Left lung (tissue), 10 donors: ENCODE results near the gene TFDP1. TPM values are rescaled to one million over a fixed set of nuclear protein-coding genes. Genes with fewer than 3 reads are reported as not detected.
A peak's percentile ranks its signal among the peaks of the same experiment; 100 is the strongest.

Source experiments
- ATAC-seq: fragments of 200-7000 bp; cut with Tn5 transposase; one replicate; pipeline ENCODE4 v1.9.1; 2020; ENCODE audit warnings: moderate library complexity
- DNase-seq, 4 donors: peaks; one replicate each; pipeline ENCODE4 v3.0.0-alpha.2; 2013 to 2020
- H3K27ac ChIP-seq, 2 donors: fragments of 200-600 bp; sonication (generic) in 1 of 2; one replicate each; pipeline versions ENCODE4 v1.5.0 to v1.8.0; 2020 to 2021
- H3K27me3 ChIP-seq, 2 donors: fragments of 200-600 bp; sonication (generic) in 1 of 2; one replicate each; pipeline versions ENCODE4 v1.5.0 to v1.8.0; 2020 to 2021
- H3K36me3 ChIP-seq, 2 donors: fragments of 200-600 bp; sonication (generic) in 1 of 2; one replicate each; pipeline versions ENCODE4 v1.5.0 to v1.8.0; 2020 to 2021
- H3K4me1 ChIP-seq, 2 donors: fragments of 200-600 bp; one replicate each; pipeline ENCODE4 v1.8.0; 2021
- H3K4me3 ChIP-seq, 2 donors: fragments of 200-600 bp; sonication (generic) in 1 of 2; one replicate each; pipeline versions ENCODE4 v1.5.0 to v1.8.0; 2020 to 2021; ENCODE audit warnings: mild to moderate bottlenecking in 1 of 2
- H3K9me3 ChIP-seq, 2 donors: fragments of 200-600 bp; sonication (generic) in 1 of 2; one replicate each; pipeline versions ENCODE4 v1.5.0 to v1.8.0; 2020 to 2021
- CTCF ChIP-seq, 2 donors: fragments of 200-600 bp; sonication (generic) in 1 of 2; IDR thresholded peaks; one replicate each; pipeline versions ENCODE4 v1.5.0 to v1.8.0; 2021; ENCODE audit warnings: antibody characterized with exemption in 2 of 2
- intact Hi-C, 2 donors: fragments of 100-400 bp; cut with DNase I; formaldehyde crosslinking; loops; one replicate each; pipeline versions ENCODE4 v1.11.2 to v1.14.2; 2022
- polyA plus RNA-seq, 6 donors: library from polyadenylated mRNA; unstranded; fragments of 120-200 nt; gene quantifications; one replicate each; pipeline ENCODE4 v1.2.1, GENCODE V29; 2013; ENCODE audit not compliant: insufficient read length in 6 of 6
- total RNA-seq, 2 donors: library from RNA; stranded (reverse); fragmentation: NEBNext Ultra II Directional; extraction: Animal tissue kit (Norgen Biotek cat#: 25700); gene quantifications; one replicate each; pipeline ENCODE4 v1.2.1, GENCODE V29; 2021
- donor health status: DM: no; HTN: yes; CAD: no.
- donor health status: DM: no; HTN: no; CAD: no.

The TFDP1 gene
- total and polyA plus RNA-seq, 8 donors: 48.8 to 99.5 (median 81.7) TPM

DNA sequence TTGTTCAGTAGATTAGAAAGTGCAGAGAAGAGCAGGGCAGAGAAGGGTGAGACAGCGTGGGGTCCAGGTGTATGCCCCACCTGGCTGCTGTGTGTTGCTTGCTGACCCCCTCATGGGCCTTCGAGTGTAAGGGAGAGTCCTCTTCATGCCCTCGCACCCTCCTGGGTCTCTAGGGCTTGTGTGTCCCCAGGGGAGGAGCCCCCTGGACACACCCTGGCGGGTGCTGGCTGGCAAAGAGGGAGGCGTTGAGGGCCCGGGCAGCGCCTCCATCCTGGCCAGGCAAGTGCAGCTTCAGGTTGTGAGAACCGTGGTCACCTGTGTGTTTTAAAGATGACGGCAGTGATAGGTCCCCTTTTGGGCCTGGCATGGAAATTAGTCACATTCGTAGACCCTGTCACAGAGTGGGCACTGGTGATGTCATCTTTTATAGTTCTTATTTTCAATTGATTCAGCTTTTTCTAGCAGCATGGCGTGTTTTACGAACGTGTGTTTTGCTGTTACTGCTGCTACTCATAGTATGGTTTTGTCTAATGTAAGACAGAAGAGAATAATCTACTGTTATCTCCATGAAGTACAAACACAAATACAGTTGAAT lies 18.7 kb downstream of the TFDP1 start:
- DNase-seq: peak in 1 of 4 donors; percentile 49
- TF ChIP-seq CTCF (IDR thresholded peaks at IDR 0.05): no peak
- H3K36me3 ChIP-seq: peaks cover 0 to 26% of the 10 kb centered on the region in 2 donors
- ATAC-seq: no peak
- no peak overlapping the region for H3K27ac ChIP-seq
- peaks cover 0 to 6% of the 10 kb centered on the region in 2 donors for H3K9me3 ChIP-seq
- peaks cover 0 to 20% of the 10 kb centered on the region in 2 donors for H3K4me1 ChIP-seq
- H3K4me3 ChIP-seq: no peak overlapping the region
- intact Hi-C loops: no loop called here
- no peaks in the 10 kb centered on the region for H3K27me3 ChIP-seq

- Histone ChIP-seq H3K4me1 (peaks cover 0 to 28% of the 10 kb centered on the region in 2 donors), H3K9me3 (peaks cover 0 to 6% of the 10 kb centered on the region in 2 donors), H3K4me3 (no peak overlapping the region), H3K27ac (no peak overlapping the region), H3K27me3 (no peaks in the 10 kb centered on the region), H3K36me3 (peaks cover 0 to 29% of the 10 kb centered on the region in 2 donors)
- intact Hi-C loops: no loop called here
- no peak for TF ChIP-seq CTCF (IDR thresholded peaks at IDR 0.05)
- ATAC-seq (no peak), DNase-seq (no peak)
Observed at GRCh38 chr13:113604186-113604585, 19.6 kb downstream of the TFDP1 start.

- DNase-seq (no peak), ATAC-seq (no peak)
- no peak for TF ChIP-seq CTCF (IDR thresholded peaks at IDR 0.05)
- H3K36me3 ChIP-seq: peaks cover 0 to 25% of the 10 kb centered on the region in 2 donors
- intact Hi-C loops: no loop called here
- no peaks in the 10 kb centered on the region for H3K27me3 ChIP-seq
- no peak overlapping the region for H3K4me3 ChIP-seq
- H3K9me3 ChIP-seq: no peaks in the 10 kb centered on the region
- no peak overlapping the region for H3K27ac ChIP-seq
- peaks cover 0 to 28% of the 10 kb centered on the region in 2 donors for H3K4me1 ChIP-seq
Observed at GRCh38 chr13:113605461-113605860, 20.9 kb downstream of the TFDP1 start.

- Histone ChIP-seq H3K27me3 (no peaks in the 10 kb centered on the region), H3K27ac (peak overlapping the region in 1 of 2 donors; percentile 86), H3K4me3 (no peak overlapping the region), H3K9me3 (no peaks in the 10 kb centered on the region), H3K4me1 (peaks cover 0 to 28% of the 10 kb centered on the region in 2 donors), H3K36me3 (peaks cover 0 to 30% of the 10 kb centered on the region in 2 donors)
- ATAC-seq (no peak), DNase-seq (peak in 1 of 4 donors; percentile 67)
- intact Hi-C loops: no loop called here
- no peak for TF ChIP-seq CTCF (IDR thresholded peaks at IDR 0.05)
Observed at GRCh38 chr13:113605866-113606438, 21.4 kb downstream of the TFDP1 start.

DNA sequence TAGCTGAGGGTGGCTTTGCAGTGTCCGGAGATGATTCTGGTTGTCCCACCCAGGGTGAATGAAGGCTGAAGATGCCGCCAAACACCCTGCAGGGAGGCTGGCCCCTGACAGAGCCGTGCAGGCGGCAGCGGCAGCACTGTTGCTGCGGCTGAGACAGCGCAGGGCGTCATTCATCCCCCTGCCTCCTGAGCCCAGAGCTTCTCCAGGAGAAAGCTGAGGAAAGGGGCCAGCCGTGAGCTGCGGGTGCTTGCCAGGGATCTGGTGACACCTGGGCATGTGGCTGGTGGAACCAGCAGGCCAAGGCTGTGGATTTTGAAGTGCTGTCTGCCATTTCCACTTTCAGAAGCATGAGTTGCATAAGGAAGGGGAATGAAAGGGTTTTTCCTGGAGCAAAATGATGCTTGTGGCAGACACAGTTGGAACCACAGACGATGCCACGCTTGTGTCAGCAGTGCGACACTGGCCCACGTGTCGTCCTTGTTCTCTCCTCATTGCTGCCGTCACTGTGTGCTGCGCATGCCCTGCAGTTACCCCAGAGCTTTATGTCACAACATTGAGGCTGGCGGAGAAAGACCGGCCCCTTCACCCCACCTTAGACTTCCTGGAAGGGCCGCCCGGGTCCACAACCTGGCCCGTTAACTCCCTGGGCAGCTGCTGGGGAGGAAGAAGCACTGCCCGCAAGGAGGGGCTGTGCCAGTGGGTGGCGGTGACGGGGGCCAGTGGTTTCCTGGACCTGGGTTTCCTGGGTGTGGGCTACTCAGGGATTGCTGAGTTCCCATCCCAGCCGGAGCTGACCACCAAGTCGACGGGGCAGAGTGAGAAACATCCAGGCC lies 22.7 kb downstream of the TFDP1 start:
- Histone ChIP-seq H3K27me3 (no peaks in the 10 kb centered on the region), H3K4me3 (no peak overlapping the region), H3K27ac (peak overlapping the region in 1 of 2 donors; percentile 86), H3K36me3 (peaks cover 0 to 43% of the 10 kb centered on the region in 2 donors), H3K9me3 (no peaks in the 10 kb centered on the region), H3K4me1 (peaks cover 0 to 28% of the 10 kb centered on the region in 2 donors)
- intact Hi-C loops: no loop called here
- DNase-seq: peak in 2 of 4 donors; percentile 79 to 90
- no peak for TF ChIP-seq CTCF (IDR thresholded peaks at IDR 0.05)
- peak; percentile 60 for ATAC-seq
